ENCODE data around the gene TENM4. TPM values are rescaled to one million over a fixed set of nuclear protein-coding genes. Genes with fewer than 3 reads are reported as not detected.

The TENM4 gene
- total and polyA plus RNA-seq, 4 experiments from 2014 or later: 0.25 to 0.28 TPM; not detected in 2

DNA sequence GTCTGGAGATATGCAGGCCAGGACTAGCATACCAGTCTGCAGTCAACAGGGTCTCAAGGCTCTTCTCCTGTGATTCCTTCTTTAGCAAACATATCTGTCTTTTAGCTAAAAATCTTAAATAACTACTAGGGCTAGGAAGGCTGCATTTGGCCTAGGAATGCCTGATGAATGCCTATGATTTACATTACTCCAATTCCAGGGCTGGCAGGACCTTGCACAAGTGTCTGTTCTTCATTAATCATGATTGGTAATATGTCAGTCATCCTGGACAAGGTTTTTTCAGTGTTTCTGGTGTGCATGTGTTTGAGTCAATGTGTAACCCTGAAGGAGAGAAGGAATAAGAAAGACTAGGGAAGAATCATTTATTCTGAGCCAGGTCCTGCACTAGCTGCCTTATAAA is 585.7 kb downstream of the TENM4 start:
- Mint-ChIP-seq H3K9me3 (no peaks in the 10 kb centered on the region), H3K4me3 (no peak overlapping the region), H3K36me3 (no peaks in the 10 kb centered on the region), H3K27ac (no peak overlapping the region), H3K4me1 (no peaks in the 10 kb centered on the region), H3K27me3 (peaks cover 0 to 5% of the 10 kb centered on the region in 2 donors)
- no peak overlapping the region for H3K27ac ChIP-seq (ENCODE audit: low read depth, low read length)
- no peak for DNase-seq
- ChIA-PET CTCF (ENCODE audit: partially characterized antibody) (no interaction called here), POLR2A (ENCODE audit: partially characterized antibody) (no interaction called here)
- no peaks in the 10 kb centered on the region for H3K36me3 ChIP-seq (ENCODE audit: insufficient read depth, low read length)
- H3K9me3 ChIP-seq (ENCODE audit: control insufficient read depth in 1 of 2, low read length in 2 of 2): no peaks in the 10 kb centered on the region
- intact Hi-C loops (cut with micrococcal nuclease): no loop called here
- H3K4me3 ChIP-seq (ENCODE audit: low read length in 2 of 2): no peak overlapping the region
- no peaks in the 10 kb centered on the region for H3K27me3 ChIP-seq (ENCODE audit: insufficient read depth, low read length)
- H3K4me1 ChIP-seq (ENCODE audit: insufficient read depth, low read length): no peaks in the 10 kb centered on the region

GRCh38 chr11:78853521-78853920 is 587.3 kb downstream of the TENM4 start:
- H3K36me3 Mint-ChIP-seq: no peaks in the 10 kb centered on the region
- no peak overlapping the region for H3K27ac Mint-ChIP-seq
- no peaks in the 10 kb centered on the region for H3K9me3 Mint-ChIP-seq
- H3K4me3 ChIP-seq (ENCODE audit: low read length in 2 of 2): no peak overlapping the region
- DNase-seq: no peak
- H3K27me3 ChIP-seq (ENCODE audit: insufficient read depth, low read length): no peaks in the 10 kb centered on the region
- intact Hi-C loops (cut with micrococcal nuclease): no loop called here
- H3K36me3 ChIP-seq (ENCODE audit: insufficient read depth, low read length): no peaks in the 10 kb centered on the region
- no peaks in the 10 kb centered on the region for H3K9me3 ChIP-seq (ENCODE audit: control insufficient read depth in 1 of 2, low read length in 2 of 2)
- peaks cover 0 to 5% of the 10 kb centered on the region in 2 donors for H3K27me3 Mint-ChIP-seq
- POLR2A ChIA-PET (ENCODE audit: partially characterized antibody): no interaction called here
- no peaks in the 10 kb centered on the region for H3K4me1 ChIP-seq (ENCODE audit: insufficient read depth, low read length)
- H3K27ac ChIP-seq (ENCODE audit: low read depth, low read length): no peak overlapping the region
- no peak overlapping the region for H3K4me3 Mint-ChIP-seq
- H3K4me1 Mint-ChIP-seq: no peaks in the 10 kb centered on the region
- CTCF ChIA-PET (ENCODE audit: partially characterized antibody): no interaction called here

- Histone ChIP-seq H3K4me1 (ENCODE audit: insufficient read depth, low read length) (no peaks in the 10 kb centered on the region), H3K9me3 (ENCODE audit: control insufficient read depth in 1 of 2, low read length in 2 of 2) (no peaks in the 10 kb centered on the region), H3K27ac (ENCODE audit: low read depth, low read length) (no peak overlapping the region), H3K27me3 (ENCODE audit: insufficient read depth, low read length) (no peaks in the 10 kb centered on the region), H3K4me3 (ENCODE audit: low read length in 2 of 2) (no peak overlapping the region), H3K36me3 (ENCODE audit: insufficient read depth, low read length) (no peaks in the 10 kb centered on the region)
- Mint-ChIP-seq H3K4me3 (no peak overlapping the region), H3K4me1 (no peaks in the 10 kb centered on the region), H3K27me3 (peaks cover 0 to 5% of the 10 kb centered on the region in 2 donors), H3K36me3 (no peaks in the 10 kb centered on the region), H3K27ac (no peak overlapping the region), H3K9me3 (no peaks in the 10 kb centered on the region)
- no peak for DNase-seq
- ChIA-PET POLR2A (ENCODE audit: partially characterized antibody) (no interaction called here), CTCF (ENCODE audit: partially characterized antibody) (no interaction called here)
- intact Hi-C loops (cut with micrococcal nuclease): no loop called here
Measured at GRCh38 chr11:78851878-78852586, 588.8 kb downstream of the TENM4 start.

- H3K27me3 Mint-ChIP-seq: peaks cover 2 to 3% of the 10 kb centered on the region in 2 donors
- CTCF ChIA-PET (ENCODE audit: partially characterized antibody): no interaction called here
- H3K27me3 ChIP-seq (ENCODE audit: insufficient read depth, low read length): no peaks in the 10 kb centered on the region
- H3K27ac Mint-ChIP-seq: no peak overlapping the region
- H3K36me3 Mint-ChIP-seq: no peaks in the 10 kb centered on the region
- no peaks in the 10 kb centered on the region for H3K9me3 Mint-ChIP-seq
- H3K4me3 ChIP-seq (ENCODE audit: low read length in 2 of 2): no peak overlapping the region
- no peaks in the 10 kb centered on the region for H3K9me3 ChIP-seq (ENCODE audit: control insufficient read depth in 1 of 2, low read length in 2 of 2)
- H3K36me3 ChIP-seq (ENCODE audit: insufficient read depth, low read length): no peaks in the 10 kb centered on the region
- DNase-seq: no peak
- no peak overlapping the region for H3K27ac ChIP-seq (ENCODE audit: low read depth, low read length)
- POLR2A ChIA-PET (ENCODE audit: partially characterized antibody): no interaction called here
- H3K4me1 ChIP-seq (ENCODE audit: insufficient read depth, low read length): no peaks in the 10 kb centered on the region
- H3K4me1 Mint-ChIP-seq: no peaks in the 10 kb centered on the region
- intact Hi-C loops (cut with micrococcal nuclease): no loop called here
- H3K4me3 Mint-ChIP-seq: no peak overlapping the region
Measured at GRCh38 chr11:78850078-78850477, 590.8 kb downstream of the TENM4 start.

DNA sequence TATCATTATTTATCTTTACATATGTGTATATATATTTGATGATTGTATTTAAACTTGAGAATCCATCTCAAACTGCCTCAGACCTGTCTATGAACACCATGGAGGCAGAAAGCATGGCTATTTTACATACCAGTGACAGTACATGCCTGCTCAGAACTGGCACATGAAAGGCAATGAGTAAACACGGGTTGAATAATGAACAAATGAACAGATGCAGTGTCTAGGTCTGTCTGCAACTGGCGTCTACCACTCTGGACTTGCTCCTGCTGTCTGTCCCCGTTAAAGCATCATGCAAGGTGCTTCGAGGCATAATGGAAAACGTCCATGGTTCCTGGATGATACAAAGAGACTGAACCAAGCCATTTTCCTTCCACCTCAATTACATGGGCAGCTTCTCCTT is 594.6 kb downstream of the TENM4 start:
- Mint-ChIP-seq H3K9me3 (no peaks in the 10 kb centered on the region), H3K27ac (no peak overlapping the region), H3K27me3 (peaks cover 10 to 16% of the 10 kb centered on the region in 2 donors), H3K4me3 (no peak overlapping the region), H3K4me1 (no peaks in the 10 kb centered on the region), H3K36me3 (no peaks in the 10 kb centered on the region)
- Histone ChIP-seq H3K27ac (ENCODE audit: low read depth, low read length) (no peak overlapping the region), H3K36me3 (ENCODE audit: insufficient read depth, low read length) (no peaks in the 10 kb centered on the region), H3K27me3 (ENCODE audit: insufficient read depth, low read length) (no peaks in the 10 kb centered on the region), H3K4me3 (ENCODE audit: low read length in 2 of 2) (no peak overlapping the region), H3K4me1 (ENCODE audit: insufficient read depth, low read length) (no peaks in the 10 kb centered on the region), H3K9me3 (ENCODE audit: control insufficient read depth in 1 of 2, low read length in 2 of 2) (no peaks in the 10 kb centered on the region)
- POLR2A ChIA-PET (ENCODE audit: partially characterized antibody): no interaction called here
- intact Hi-C loops (cut with micrococcal nuclease): no loop called here
- CTCF ChIA-PET (ENCODE audit: partially characterized antibody): no interaction called here
- no peak for DNase-seq

DNA sequence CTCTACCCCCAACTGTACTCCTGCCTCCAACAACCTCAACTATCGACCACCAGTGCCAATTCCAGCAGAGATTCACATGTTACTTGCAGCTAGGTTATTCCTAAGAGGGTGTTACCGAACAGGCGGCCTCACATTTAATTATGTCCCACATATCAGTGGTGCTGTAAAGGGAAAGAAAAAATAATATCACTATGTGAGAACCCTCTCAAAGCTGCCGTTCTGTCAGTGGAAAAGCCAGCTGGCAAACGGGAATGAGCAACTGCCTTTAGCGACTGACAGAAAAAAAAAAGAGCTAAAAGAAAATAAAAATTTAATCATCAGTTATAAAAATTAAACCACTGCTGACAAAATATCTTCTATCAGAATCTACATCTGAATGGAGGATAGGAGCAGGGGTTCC is 595.3 kb downstream of the TENM4 start:
- H3K4me3 Mint-ChIP-seq: no peak overlapping the region

GRCh38 chr11:78841456-78842060 is 599.3 kb downstream of the TENM4 start:
- H3K36me3 ChIP-seq (ENCODE audit: insufficient read depth, low read length): no peaks in the 10 kb centered on the region
- DNase-seq: no peak
- no peak overlapping the region for H3K4me3 ChIP-seq (ENCODE audit: low read length in 2 of 2)
- ChIA-PET CTCF (ENCODE audit: partially characterized antibody) (interaction anchor here (0.6 kb wide), 1 partner anchor 96 kb away, joined by 5 read pairs; no protein-coding TSS in a partner anchor), POLR2A (ENCODE audit: partially characterized antibody) (no interaction called here)
- no peaks in the 10 kb centered on the region for H3K36me3 Mint-ChIP-seq
- peak overlapping the region in 1 of 7 donors; percentile 30 for H3K27ac Mint-ChIP-seq
- H3K4me3 Mint-ChIP-seq: no peak overlapping the region
- no peak overlapping the region for H3K27ac ChIP-seq (ENCODE audit: low read depth, low read length)
- no peaks in the 10 kb centered on the region for H3K27me3 ChIP-seq (ENCODE audit: insufficient read depth, low read length)
- intact Hi-C loops (cut with micrococcal nuclease): no loop called here
- H3K9me3 ChIP-seq (ENCODE audit: control insufficient read depth in 1 of 2, low read length in 2 of 2): no peaks in the 10 kb centered on the region
- peaks cover 8 to 16% of the 10 kb centered on the region in 2 donors for H3K27me3 Mint-ChIP-seq
- no peaks in the 10 kb centered on the region for H3K4me1 Mint-ChIP-seq
- no peaks in the 10 kb centered on the region for H3K4me1 ChIP-seq (ENCODE audit: insufficient read depth, low read length)
- H3K9me3 Mint-ChIP-seq: no peaks in the 10 kb centered on the region

More for the DNA sequence above, 595.3 kb downstream of the TENM4 start:
- H3K9me3 ChIP-seq (ENCODE audit: control insufficient read depth in 1 of 2, low read length in 2 of 2): no peaks in the 10 kb centered on the region
- Mint-ChIP-seq H3K27ac (no peak overlapping the region), H3K27me3 (peaks cover 10 to 16% of the 10 kb centered on the region in 2 donors), H3K36me3 (no peaks in the 10 kb centered on the region), H3K9me3 (no peaks in the 10 kb centered on the region), H3K4me1 (no peaks in the 10 kb centered on the region)
- no peaks in the 10 kb centered on the region for H3K36me3 ChIP-seq (ENCODE audit: insufficient read depth, low read length)
- ChIA-PET CTCF (ENCODE audit: partially characterized antibody) (no interaction called here), POLR2A (ENCODE audit: partially characterized antibody) (no interaction called here)
- H3K4me1 ChIP-seq (ENCODE audit: insufficient read depth, low read length): no peaks in the 10 kb centered on the region
- no peak overlapping the region for H3K27ac ChIP-seq (ENCODE audit: low read depth, low read length)
- no peaks in the 10 kb centered on the region for H3K27me3 ChIP-seq (ENCODE audit: insufficient read depth, low read length)
- no peak overlapping the region for H3K4me3 ChIP-seq (ENCODE audit: low read length in 2 of 2)
- intact Hi-C loops (cut with micrococcal nuclease): no loop called here
- DNase-seq: no peak

All from CD4-positive, alpha-beta memory T cell (primary cell).